ENCODE data around the gene FEZF1.
"Not testable (repeated sequence)": the region's sequence is repeated elsewhere in the genome, so short reads cannot be mapped to it uniquely, and the experiment has no call there.

The FEZF1 gene

GRCh38 chr7:122306320-122307227, 2.0 kb upstream of the FEZF1 start:
- no peak for FAIRE-seq

GRCh38 chr7:122305475-122306319, 1.1 kb upstream of the FEZF1 start:
- FAIRE-seq: no peak

DNA sequence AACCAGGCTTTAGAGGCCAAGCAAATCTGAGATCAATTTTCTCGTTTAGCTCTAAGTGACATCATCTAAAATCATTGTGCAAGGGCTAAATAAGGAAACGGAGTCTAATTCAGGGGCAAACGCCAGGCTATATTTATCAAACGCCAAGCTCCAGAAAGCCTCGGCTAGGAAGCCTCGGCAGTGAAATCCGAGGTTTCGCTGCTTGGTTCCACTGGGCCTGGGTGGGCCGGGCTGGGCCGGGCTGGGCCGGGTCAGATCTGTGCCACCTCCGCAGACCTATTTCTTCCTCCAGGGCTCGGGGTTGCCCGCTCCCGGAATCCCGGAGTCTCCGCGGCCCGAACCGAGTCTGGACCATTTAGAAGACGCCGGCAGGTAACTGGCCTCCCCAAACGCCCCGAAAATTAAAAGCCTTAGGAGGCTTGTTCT, 459 bp upstream of the FEZF1 start:
- no peak for FAIRE-seq

DNA sequence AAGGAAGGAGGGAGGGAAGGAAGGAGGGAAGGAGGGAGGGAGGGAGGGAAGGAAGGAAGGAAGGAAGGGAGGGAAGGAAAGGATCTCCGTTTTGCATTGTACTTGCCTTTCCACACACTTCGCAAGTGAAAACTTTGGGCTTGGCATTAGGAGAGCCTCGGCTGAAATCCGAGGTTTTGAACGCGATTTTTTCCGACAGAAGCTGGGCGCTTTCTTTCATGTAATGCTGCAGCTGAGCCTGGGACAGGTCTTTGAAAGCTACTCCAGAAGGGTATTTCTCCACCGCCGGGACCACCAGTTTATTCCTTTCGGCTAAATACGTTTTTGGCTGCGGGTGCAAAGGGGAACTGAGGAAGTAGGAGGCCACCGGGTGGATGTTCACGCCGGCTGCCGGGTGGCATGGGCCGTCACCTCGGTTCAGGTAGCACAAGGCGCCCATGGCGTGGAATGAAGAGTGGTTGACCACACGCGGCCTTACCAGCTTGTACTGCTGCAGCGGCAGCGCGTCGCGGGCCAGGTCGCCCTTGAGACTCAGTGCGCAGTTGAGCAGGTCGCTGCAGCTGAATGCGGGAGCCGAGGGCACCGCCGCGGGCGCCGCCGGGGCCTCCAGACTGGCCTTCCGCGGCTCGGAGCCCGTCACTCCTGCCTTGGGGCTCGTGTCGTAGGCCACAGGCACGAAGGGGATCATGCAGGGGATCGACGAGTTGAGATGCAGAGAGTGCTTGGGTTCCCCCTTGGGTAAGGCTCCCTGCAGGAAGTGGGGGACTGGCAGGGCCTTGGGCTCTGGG, 825 bp downstream of the FEZF1 start:
- no peak for FAIRE-seq

DNA sequence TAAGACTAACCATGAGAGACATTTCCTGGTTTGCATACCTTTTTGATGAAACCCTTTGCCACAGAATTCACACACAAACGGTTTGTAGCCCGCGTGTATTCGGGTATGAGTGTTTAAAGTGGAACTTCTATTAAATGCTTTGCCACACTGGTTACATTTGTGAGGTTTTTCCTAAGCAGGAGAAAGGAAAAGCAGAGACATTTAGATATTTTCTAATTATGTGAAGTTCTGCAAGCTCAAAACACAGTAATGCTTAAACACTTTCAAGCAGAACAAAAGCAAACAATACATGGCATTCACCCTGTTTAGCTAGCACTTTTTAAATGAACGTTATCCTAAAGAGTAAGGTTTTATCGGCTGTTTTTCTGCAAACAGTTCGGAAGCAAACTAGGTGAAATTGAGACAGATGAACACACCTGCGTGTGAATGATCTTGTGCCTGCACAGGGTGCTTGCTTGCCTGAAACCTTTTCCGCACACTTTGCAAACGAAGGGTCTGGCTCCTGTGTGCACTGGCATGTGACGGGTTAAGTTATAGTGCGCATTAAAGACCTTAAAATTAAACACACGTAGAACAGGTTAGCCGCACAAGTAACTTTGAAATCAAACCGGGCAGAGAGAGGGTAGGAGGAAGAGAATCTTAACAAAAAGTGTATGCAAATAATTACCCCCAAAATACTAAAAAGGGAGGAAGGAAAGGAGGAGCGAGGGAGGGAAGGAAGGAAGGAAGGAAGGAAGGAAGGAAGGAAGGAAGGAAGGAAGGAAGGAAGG, 1.6 kb downstream of the FEZF1 start:
- FAIRE-seq: no peak

DNA sequence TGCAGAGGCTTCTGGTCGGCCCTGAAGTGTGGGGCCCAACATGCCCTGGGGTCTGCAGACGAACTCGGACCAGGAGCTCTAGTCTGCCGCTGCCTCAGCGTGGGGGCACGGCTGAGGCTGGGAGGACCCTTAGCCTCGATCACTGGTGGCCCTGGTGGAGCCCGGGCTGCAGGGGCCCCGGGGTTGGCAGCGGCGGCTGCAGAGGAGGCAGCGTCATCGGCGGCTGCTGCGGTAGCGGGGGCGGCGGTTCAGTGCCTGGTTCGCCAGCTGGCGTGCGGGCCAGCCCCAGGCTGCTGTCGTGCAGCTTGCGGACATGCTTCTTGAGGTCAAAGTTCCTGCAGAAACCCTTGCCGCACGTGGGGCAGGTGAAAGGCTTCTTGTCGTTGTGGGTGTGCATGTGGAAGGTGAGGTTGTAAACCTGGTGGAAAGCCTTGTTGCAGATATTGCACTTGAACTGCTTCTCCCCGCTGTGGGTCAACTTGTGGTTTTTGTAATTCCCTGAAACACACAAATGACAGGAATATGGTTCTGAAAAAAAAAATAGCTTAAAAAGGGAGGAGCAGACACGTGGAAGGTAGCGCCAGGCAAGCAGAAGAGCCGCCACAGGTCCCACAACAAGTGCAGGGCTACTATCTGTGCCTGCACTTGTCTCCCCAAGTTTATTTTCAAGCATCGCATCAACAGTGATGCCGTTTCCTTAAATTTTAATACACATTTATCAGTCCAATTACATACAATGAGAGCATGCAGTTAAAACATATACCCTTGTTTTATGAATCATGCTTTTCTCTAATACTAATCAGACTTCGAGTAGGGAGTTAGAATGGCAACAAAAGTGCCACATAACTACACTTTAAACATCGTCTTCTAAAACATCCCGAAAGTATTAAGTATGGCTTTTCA, 2.4 kb downstream of the FEZF1 start:
- FAIRE-seq: no peak

GRCh38 chr7:122300956-122301833, 3.4 kb downstream of the FEZF1 start:
- no peak for FAIRE-seq

DNA sequence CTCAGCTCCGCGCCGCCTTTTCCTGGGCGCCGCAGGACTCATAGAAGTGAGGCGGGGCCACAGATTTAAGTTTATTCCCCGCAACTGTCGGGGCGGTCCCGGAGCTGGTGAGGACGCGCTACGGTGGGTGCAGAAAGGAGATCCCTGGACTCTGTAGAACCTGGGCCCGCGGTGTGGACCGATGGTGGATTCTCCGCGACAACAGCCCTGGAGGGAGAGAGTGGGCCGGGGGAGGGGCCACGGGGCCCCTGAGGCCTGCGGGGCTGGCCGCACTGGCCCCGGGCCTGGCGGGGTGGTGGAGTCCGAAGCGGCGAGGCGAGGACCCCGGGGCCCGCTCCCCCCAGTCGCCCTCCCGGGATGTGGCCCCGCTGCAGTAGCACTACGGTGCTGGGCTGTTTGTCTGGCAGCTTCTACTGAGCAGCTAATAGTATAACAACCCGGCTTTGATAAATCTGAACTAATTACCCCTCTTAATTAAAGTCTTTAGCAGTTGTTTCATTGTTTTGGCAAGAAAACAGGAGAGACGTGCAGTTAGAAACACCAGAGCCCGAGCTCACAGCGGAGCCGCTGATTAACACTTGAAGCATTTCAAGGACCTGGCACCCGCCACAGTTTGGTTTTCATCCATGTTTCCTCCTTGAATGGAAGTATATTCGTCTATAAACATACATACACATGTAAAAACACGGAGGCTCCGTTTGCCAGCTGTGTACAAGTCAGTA, 4.2 kb downstream of the FEZF1 start:
- no peak for FAIRE-seq

GRCh38 chr7:122299624-122300210, 4.8 kb downstream of the FEZF1 start:
- FAIRE-seq: no peak

DNA sequence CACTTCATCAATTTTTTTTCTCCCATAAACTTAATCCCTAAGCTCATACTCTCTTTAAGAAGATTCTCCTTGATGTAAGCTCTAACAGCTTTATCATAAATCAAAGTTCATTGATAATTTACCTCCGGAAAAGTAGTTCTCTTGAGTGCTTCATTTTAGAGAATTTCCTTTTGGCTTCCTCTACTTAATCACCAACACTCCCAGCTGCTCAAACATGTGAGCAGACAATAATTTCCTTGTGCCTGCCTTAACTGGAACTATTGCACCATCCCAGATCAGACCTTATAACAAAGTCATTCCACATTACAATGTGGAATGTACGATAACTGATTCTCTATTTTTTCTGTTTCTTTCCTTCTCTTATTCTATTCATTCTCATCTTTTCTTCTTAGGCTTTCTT, 5.9 kb downstream of the FEZF1 start:
- no peak for FAIRE-seq

DNA sequence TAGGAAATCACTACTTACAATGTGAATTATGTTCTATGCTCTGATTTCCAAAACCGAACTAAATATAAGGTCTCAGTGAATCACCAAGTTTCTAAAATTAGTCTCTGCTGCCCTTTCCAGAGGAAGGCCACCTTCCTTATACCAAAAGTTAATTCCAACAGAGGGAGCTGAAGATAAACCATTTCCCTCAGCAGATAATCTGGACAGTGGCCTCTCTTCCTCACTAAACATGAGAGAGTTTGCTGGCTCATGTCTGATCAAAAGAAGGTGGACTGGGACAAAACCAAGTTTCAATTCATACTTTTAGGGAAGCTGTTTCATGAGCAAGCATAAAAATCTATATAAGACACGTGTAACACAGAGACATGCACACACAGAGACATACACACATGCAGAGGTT, 6.4 kb downstream of the FEZF1 start:
- no peak for FAIRE-seq

DNA sequence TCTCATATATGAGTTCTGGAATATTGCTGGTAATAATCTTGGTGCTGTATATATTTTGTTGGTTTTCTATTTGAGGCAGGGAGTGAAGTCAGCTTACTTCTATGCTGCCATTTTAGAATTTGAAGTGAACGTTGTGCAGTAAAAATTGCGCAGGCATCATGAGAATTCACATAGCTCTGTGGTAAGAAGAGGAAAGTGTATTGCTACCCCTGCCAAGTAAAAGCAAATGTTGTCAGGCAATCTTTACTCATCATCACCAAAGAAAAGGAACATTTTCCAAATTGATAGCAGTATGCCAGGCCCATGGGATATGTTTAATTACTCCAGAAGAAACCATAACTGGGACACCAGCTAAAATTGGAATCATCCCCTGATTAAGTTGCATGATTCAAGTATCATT, 13.4 kb downstream of the FEZF1 start:
- no peak for FAIRE-seq

DNA sequence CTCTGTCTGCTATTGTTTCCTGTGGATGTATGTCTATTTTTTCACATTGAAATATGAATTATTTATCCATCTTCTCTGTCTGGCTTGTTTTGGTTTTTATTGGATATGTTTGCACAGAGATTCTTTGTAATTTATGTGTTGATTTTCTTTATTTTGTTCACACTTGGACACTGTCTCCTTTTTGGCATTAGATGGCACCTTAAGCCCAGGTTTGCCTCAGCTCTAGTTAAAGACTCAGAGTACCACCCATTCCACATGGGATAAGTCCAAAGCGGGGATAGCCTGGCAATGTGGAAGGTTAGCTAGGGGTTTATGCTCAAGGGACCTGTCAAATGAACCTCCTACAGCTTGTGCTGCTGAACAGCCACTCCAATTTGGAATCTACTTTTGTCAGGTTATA, 14.1 kb downstream of the FEZF1 start:
- FAIRE-seq: no peak

DNA sequence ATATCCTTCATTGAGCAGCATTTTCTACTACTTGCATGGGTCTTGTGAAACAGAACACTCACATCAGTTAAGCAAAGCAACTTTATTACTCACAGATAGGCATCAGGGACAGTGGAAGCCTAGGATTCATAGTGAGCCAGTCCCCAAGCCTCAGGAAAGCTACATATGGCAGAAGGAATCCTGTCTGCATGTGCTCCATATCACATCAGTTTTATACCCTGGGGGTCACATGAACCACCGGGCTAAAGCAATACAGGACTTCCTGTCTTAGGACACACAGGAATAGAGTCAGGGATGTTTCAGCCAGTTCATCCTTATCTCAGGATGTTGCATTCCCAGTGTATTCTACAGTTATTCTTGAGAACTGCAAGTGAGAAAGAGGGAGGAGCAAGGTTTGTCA, 15.1 kb downstream of the FEZF1 start:
- FAIRE-seq: no peak

DNA sequence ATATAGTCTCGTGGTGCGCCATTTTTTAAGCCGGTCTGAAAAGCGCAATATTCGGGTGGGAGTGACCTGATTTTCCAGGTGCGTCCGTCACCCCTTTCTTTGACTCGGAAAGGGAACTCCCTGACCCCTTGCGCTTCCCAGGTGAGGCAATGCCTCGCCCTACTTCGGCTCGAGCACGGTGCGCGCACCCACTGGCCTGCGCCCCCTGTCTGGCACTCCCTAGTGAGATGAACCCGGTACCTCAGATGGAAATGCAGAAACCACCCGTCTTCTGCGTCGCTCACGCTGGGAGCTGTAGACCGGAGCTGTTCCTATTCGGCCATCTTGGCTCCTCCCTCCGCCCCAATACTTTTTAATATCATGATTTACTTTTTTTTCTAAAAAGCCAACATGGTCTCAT, 19.9 kb downstream of the FEZF1 start:
- FAIRE-seq: not testable (repeated sequence)

GRCh38 chr7:122273117-122273516, 31.4 kb downstream of the FEZF1 start:
- FAIRE-seq: no peak

DNA sequence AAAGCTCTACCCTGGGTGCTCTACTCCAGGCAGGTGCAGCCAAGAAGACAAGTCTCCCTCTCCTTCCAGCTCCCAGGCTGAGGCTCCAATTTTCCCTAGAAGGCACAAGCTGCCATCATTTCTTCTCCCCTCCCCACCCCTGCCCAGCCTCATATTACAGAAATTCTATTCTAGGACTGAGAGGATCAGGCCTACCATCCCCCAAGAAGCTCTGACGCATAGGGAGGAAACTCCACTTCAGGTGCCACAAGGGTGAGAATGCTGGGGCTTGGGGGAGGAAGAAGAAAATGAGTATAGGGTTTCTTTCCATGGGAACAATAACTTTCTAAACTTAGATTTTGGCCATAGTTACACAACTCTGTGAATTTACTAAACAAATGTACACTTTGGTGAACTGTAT, 35.3 kb downstream of the FEZF1 start:
- no peak for FAIRE-seq

DNA sequence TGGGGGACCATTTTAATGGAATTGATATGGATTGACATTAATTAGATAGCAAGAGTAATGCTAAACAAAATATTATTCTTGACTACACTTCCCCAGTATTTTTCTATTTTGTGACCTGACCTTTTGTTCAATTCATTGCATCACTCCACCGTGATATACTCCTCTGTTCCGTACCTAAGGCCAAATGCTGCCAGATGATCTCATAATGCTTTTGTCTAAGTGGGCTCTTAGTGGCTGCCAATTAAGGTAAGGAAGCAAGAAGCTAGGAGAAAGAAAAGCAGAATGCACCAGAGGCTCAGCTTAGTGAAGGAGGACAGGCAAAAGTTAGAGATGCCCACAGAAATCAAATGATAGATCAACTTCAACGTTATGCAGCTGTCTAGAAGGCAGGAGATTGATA, 36.4 kb downstream of the FEZF1 start:
- FAIRE-seq: no peak

DNA sequence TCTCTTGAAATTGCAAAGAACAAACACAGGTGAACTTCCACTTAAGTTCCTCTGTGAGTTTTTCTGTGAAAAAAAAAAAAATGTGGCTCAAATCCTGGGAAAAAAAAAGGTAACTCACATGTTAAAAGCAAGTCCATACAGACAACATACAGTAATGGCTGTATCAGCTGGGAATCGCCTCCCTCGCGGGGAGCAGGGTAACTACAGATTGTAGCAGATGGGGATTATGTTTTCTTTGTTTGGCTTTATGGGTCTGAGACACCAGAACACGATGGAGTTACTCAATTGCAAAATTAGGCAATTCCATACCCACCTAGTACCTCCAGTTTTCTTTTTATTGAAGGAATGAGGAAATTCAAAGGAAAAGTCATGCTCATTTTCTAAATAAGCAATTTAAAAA, 42.3 kb downstream of the FEZF1 start:
- no peak for FAIRE-seq

All from TTC549 (cell line).